ENCODE data around the gene CDK5RAP2. TPM values are rescaled to one million over a fixed set of nuclear protein-coding genes. Genes with fewer than 3 reads are reported as not detected.

CDK5RAP2 gene
- total RNA-seq, 4 donors from 2014 or later: 48.1 to 127 (median 76.7) TPM

GRCh38 chr9:120413121-120414048, 166.6 kb downstream of the CDK5RAP2 start:
- no peaks in the 10 kb centered on the region for H3K9me3 ChIP-seq
- H3K4me1 ChIP-seq: peaks cover 0 to 7% (median 0%) of the 10 kb centered on the region in 4 donors
- no peak overlapping the region for H3K27ac ChIP-seq
- DNase-seq (ENCODE audit: low spot score in 2 of 2): no peak
- H3K27me3 ChIP-seq: no peaks in the 10 kb centered on the region
- WGBS, 2 donors: 81 to 84% methylated on average over 15 of the region's 15 CpGs
- no peak overlapping the region for H3K4me3 ChIP-seq
- no peak for TF ChIP-seq EP300 (IDR thresholded peaks at IDR 0.05)
- no peak for TF ChIP-seq POLR2A (IDR thresholded peaks at IDR 0.05)
- TF ChIP-seq, protein P1, sequence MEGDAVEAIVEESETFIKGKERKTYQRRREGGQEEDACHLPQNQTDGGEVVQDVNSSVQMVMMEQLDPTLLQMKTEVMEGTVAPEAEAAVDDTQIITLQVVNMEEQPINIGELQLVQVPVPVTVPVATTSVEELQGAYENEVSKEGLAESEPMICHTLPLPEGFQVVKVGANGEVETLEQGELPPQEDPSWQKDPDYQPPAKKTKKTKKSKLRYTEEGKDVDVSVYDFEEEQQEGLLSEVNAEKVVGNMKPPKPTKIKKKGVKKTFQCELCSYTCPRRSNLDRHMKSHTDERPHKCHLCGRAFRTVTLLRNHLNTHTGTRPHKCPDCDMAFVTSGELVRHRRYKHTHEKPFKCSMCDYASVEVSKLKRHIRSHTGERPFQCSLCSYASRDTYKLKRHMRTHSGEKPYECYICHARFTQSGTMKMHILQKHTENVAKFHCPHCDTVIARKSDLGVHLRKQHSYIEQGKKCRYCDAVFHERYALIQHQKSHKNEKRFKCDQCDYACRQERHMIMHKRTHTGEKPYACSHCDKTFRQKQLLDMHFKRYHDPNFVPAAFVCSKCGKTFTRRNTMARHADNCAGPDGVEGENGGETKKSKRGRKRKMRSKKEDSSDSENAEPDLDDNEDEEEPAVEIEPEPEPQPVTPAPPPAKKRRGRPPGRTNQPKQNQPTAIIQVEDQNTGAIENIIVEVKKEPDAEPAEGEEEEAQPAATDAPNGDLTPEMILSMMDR (IDR thresholded peaks at IDR 0.05): no peak
- H3K36me3 ChIP-seq: peaks cover 0 to 77% (median 11%) of the 10 kb centered on the region in 3 donors

DNA sequence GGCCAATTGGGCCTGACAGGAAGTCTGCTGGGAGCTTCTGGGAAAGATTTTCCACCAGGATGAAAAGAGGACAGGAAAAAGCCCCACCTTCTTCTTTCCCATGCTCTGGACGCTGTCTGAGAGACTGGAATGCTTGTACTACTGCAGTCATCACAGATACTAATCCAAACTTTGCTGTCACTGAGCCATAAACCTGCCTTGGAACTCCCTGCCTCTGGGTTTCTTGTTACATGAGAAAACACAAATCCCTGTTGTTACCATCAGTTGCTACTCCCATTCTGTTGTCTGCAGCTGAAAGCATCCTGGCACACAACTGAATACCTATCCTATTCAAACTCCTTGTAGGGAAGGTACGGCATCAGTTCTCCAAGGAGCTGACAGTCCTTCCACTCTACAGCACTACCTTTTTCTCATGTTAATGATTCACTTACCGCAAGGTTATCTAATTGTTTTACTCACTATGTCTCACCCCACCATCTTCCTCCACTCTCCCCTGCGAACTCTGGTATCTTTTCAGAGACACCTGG, 167.5 kb downstream of the CDK5RAP2 start:
- no peak overlapping the region for H3K27ac ChIP-seq

GRCh38 chr9:120411862-120412424, 168.0 kb downstream of the CDK5RAP2 start:
- DNase-seq (ENCODE audit: low spot score in 2 of 2): no peak
- no peak overlapping the region for H3K27ac ChIP-seq
- TF ChIP-seq POLR2A (IDR thresholded peaks at IDR 0.05) (no peak), EP300 (IDR thresholded peaks at IDR 0.05) (no peak)
- TF ChIP-seq, protein P1 (IDR thresholded peaks at IDR 0.05): no peak
- no peak overlapping the region for H3K4me3 ChIP-seq
- 86 to 90% methylated on average over 5 of the region's 5 CpGs for WGBS, 2 donors
- no peaks in the 10 kb centered on the region for H3K27me3 ChIP-seq
- H3K36me3 ChIP-seq: peaks cover 0 to 80% (median 17%) of the 10 kb centered on the region in 3 donors
- H3K9me3 ChIP-seq: no peaks in the 10 kb centered on the region
- peaks cover 0 to 4% (median 0%) of the 10 kb centered on the region in 4 donors for H3K4me1 ChIP-seq

More for the DNA sequence above, 167.5 kb downstream of the CDK5RAP2 start:
- TF ChIP-seq EP300 (IDR thresholded peaks at IDR 0.05) (no peak), POLR2A (IDR thresholded peaks at IDR 0.05) (no peak)
- TF ChIP-seq, protein P1 (IDR thresholded peaks at IDR 0.05): no peak
- Histone ChIP-seq H3K4me3 (no peak overlapping the region), H3K4me1 (peaks cover 0 to 7% (median 0%) of the 10 kb centered on the region in 4 donors), H3K36me3 (peaks cover 0 to 80% (median 16%) of the 10 kb centered on the region in 3 donors), H3K27me3 (no peaks in the 10 kb centered on the region), H3K9me3 (no peaks in the 10 kb centered on the region)
- DNase-seq (ENCODE audit: low spot score in 2 of 2): no peak
- WGBS, 2 donors: 70 to 90% methylated on average over 4 of the region's 4 CpGs

GRCh38 chr9:120410925-120411501, 169.0 kb downstream of the CDK5RAP2 start:
- TF ChIP-seq POLR2A (IDR thresholded peaks at IDR 0.05) (no peak), EP300 (IDR thresholded peaks at IDR 0.05) (no peak)
- TF ChIP-seq, protein P1 (IDR thresholded peaks at IDR 0.05): no peak
- Histone ChIP-seq H3K27ac (no peak overlapping the region), H3K4me3 (no peak overlapping the region), H3K36me3 (peaks cover 0 to 85% (median 20%) of the 10 kb centered on the region in 3 donors), H3K9me3 (no peaks in the 10 kb centered on the region), H3K4me1 (no peaks in the 10 kb centered on the region), H3K27me3 (no peaks in the 10 kb centered on the region)
- DNase-seq (ENCODE audit: low spot score in 2 of 2): no peak
- WGBS, 2 donors: 55 to 65% methylated on average over 3 of the region's 3 CpGs
